ENCODE measurements around the gene RELN. TPM values are rescaled to one million over a fixed set of nuclear protein-coding genes. Genes with fewer than 3 reads are reported as not detected.

Gene RELN
- total RNA-seq, 1 experiment from 2014 or later: 0.20 TPM

DNA sequence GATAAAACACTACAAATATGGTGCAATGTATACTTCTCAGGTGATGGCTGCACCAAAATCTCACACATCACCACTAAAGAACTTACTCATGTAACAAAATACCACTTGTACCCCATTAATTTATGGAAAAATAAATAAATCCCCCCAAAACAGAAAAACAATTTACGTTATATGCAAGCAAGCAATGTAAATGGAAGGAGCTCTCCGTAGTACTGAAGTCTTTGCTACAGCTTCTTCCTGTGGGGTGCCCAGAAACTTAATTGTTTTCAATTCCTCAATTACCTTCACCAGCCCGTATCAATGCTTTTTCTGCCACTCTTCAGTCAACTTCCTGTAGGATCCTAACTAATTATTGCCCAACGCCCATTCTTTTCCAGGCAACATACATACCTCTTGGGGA is 138.1 kb downstream of the RELN start:
- H3K9ac ChIP-seq (ENCODE audit: low read length): no peak overlapping the region
- no peak overlapping the region for H3K27ac ChIP-seq (ENCODE audit: low read depth, low read length)
- BruUV-seq (replicated peaks): no TSS peak
- intact Hi-C loops (cut with micrococcal nuclease): no loop called here
- no peak overlapping the region for H2AFZ ChIP-seq (ENCODE audit: low read depth, low read length, poor library complexity, severe bottlenecking)
- no peaks in the 10 kb centered on the region for H3K79me2 ChIP-seq (ENCODE audit: insufficient read depth, low read length)
- H3K4me1 ChIP-seq (ENCODE audit: control insufficient read depth in 1 of 2, insufficient read depth in 2 of 2, low read length in 2 of 2): no peaks in the 10 kb centered on the region
- H4K20me1 ChIP-seq (ENCODE audit: insufficient read depth): no peaks in the 10 kb centered on the region
- H3K27me3 ChIP-seq (ENCODE audit: insufficient read depth, low read length): peaks cover 4% of the 10 kb centered on the region
- no peaks in the 10 kb centered on the region for H3K9me3 ChIP-seq (ENCODE audit: control insufficient read depth in 1 of 2, insufficient read depth in 1 of 2, low read depth in 1 of 2, low read length in 2 of 2)
- RAD21 ChIA-PET (ENCODE audit: low non-redundant PET in 1 of 2, low total read pairs in 2 of 2, uncharacterized antibody in 2 of 2, unreplicated experiment in 2 of 2): no interaction called here
- CTCF ChIA-PET: no interaction called here
- no peaks in the 10 kb centered on the region for H3K36me3 ChIP-seq (ENCODE audit: control insufficient read depth in 1 of 2, insufficient read depth in 2 of 2, low read length in 2 of 2)
- H3K4me3 ChIP-seq (replicated peaks in 1 of 2; ENCODE audit: low read depth in 1 of 2, low read length in 2 of 2): no peak overlapping the region
- no peak for DNase-seq (ENCODE audit: low read depth, low spot score)
- H3K4me2 ChIP-seq (ENCODE audit: low read length): no peak overlapping the region
- POLR2A ChIA-PET: no interaction called here
- no peaks in the 10 kb centered on the region for H3K9me2 ChIP-seq (ENCODE audit: insufficient read depth)
- no peak for ATAC-seq
- TF ChIP-seq, protein P1, sequence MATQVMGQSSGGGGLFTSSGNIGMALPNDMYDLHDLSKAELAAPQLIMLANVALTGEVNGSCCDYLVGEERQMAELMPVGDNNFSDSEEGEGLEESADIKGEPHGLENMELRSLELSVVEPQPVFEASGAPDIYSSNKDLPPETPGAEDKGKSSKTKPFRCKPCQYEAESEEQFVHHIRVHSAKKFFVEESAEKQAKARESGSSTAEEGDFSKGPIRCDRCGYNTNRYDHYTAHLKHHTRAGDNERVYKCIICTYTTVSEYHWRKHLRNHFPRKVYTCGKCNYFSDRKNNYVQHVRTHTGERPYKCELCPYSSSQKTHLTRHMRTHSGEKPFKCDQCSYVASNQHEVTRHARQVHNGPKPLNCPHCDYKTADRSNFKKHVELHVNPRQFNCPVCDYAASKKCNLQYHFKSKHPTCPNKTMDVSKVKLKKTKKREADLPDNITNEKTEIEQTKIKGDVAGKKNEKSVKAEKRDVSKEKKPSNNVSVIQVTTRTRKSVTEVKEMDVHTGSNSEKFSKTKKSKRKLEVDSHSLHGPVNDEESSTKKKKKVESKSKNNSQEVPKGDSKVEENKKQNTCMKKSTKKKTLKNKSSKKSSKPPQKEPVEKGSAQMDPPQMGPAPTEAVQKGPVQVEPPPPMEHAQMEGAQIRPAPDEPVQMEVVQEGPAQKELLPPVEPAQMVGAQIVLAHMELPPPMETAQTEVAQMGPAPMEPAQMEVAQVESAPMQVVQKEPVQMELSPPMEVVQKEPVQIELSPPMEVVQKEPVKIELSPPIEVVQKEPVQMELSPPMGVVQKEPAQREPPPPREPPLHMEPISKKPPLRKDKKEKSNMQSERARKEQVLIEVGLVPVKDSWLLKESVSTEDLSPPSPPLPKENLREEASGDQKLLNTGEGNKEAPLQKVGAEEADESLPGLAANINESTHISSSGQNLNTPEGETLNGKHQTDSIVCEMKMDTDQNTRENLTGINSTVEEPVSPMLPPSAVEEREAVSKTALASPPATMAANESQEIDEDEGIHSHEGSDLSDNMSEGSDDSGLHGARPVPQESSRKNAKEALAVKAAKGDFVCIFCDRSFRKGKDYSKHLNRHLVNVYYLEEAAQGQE (IDR thresholded peaks at IDR 0.05; ENCODE audit: low read depth): peak; percentile 41
- TF ChIP-seq, protein P2, sequence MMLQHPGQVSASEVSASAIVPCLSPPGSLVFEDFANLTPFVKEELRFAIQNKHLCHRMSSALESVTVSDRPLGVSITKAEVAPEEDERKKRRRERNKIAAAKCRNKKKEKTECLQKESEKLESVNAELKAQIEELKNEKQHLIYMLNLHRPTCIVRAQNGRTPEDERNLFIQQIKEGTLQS (IDR thresholded peaks at IDR 0.05): no peak

DNA sequence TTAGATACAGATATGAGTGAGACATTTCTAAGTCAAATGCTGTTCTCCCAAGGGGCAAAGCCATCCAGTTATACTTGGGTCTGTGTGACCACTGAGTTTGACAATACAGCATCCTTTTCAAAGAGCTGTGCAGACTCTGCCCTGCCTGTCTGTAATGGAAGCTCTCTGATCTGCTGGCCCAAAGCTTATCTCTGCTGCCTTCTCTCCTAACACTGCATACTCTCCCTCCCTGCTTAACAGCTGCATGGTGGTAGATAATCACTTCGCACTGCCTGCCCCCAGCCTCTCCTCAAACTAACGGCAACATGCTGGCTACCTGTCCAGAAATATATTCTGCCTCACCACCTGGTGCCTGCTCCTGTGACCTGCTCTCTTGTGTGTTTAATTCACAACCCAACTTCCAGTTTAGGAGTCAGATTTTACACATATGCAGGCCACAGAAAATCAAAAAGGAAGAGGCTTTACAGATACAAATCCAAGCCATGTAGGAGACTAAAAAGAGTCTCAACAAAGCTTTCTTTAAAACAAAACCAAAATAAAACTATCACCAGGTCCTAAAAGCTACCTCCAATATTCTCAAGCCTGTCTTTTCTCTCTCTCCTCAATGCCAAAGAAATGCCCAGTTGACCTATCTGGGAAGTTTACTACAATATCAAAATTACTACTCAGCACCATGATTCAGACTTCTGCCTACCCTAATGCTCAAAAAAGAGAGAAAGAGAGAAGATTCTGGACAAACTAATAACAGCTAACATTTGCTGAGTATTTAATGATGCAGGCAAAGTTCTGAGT is 145.6 kb downstream of the RELN start:
- DNase-seq (ENCODE audit: low read depth, low spot score) (no peak), ATAC-seq (no peak)
- Histone ChIP-seq H3K4me1 (ENCODE audit: control insufficient read depth in 1 of 2, insufficient read depth in 2 of 2, low read length in 2 of 2) (no peaks in the 10 kb centered on the region), H3K9me3 (ENCODE audit: control insufficient read depth in 1 of 2, insufficient read depth in 1 of 2, low read depth in 1 of 2, low read length in 2 of 2) (no peaks in the 10 kb centered on the region), H3K36me3 (ENCODE audit: control insufficient read depth in 1 of 2, insufficient read depth in 2 of 2, low read length in 2 of 2) (no peaks in the 10 kb centered on the region), H3K27me3 (ENCODE audit: insufficient read depth, low read length) (peaks cover 11% of the 10 kb centered on the region; the same call in 1 of the 2 replicates), H4K20me1 (ENCODE audit: insufficient read depth) (no peaks in the 10 kb centered on the region), H3K27ac (ENCODE audit: low read depth, low read length) (no peak overlapping the region), H3K9ac (ENCODE audit: low read length) (no peak overlapping the region), H3K79me2 (ENCODE audit: insufficient read depth, low read length) (no peaks in the 10 kb centered on the region), H3K9me2 (ENCODE audit: insufficient read depth) (no peaks in the 10 kb centered on the region), H2AFZ (ENCODE audit: low read depth, low read length, poor library complexity, severe bottlenecking) (no peak overlapping the region), H3K4me3 (replicated peaks in 1 of 2; ENCODE audit: low read depth in 1 of 2, low read length in 2 of 2) (no peak overlapping the region), H3K4me2 (ENCODE audit: low read length) (no peak overlapping the region)
- ChIA-PET POLR2A (no interaction called here), RAD21 (ENCODE audit: low non-redundant PET in 1 of 2, low total read pairs in 2 of 2, uncharacterized antibody in 2 of 2, unreplicated experiment in 2 of 2) (no interaction called here), CTCF (no interaction called here)
- no TSS peak for BruUV-seq (replicated peaks)
- intact Hi-C loops (cut with micrococcal nuclease): no loop called here
- TF ChIP-seq ZFX (IDR thresholded peaks at IDR 0.05) (no peak), CEBPB (IDR thresholded peaks at IDR 0.05; ENCODE audit: low read depth) (no peak)
- TF ChIP-seq, protein P2 (IDR thresholded peaks at IDR 0.05): no peak

Data from HCT116 (cell line).